A673 (cell line): ENCODE data around the gene MICAL3.
"Not testable (repeated sequence)": the region's sequence is repeated elsewhere in the genome, so short reads cannot be mapped to it uniquely, and the experiment has no call there.

Source experiments
- CTCF ChIP-seq: fragments of 300-800, 200-600 bp; sonication (generic); conservative IDR thresholded peaks from 2 replicates; pipeline ENCODE4 v1.5.1; 2017; ENCODE audit warnings: low read depth, mild to moderate bottlenecking, antibody characterized with exemption, low read length, moderate library complexity, mixed read lengths
- EZH2 ChIP-seq: fragments of 200-600 bp; sonication (generic); IDR thresholded peaks from 2 replicates; pipeline ENCODE4 v1.6.1; 2017; ENCODE audit warnings: borderline replicate concordance, low read depth, mild to moderate bottlenecking, mixed read lengths, antibody characterized with exemption, low read length; ENCODE audit not compliant: poor library complexity, severe bottlenecking

GRCh38 chr22:18053216-18053946 is 29.0 kb upstream of the MICAL3 start:
- not testable (repeated sequence) for TF ChIP-seq CTCF, EZH2
